ENCODE data around the gene CIB4.

Gene CIB4

GRCh38 chr2:26585966-26586365, 55.2 kb downstream of the CIB4 start:
- no peak for ATAC-seq (replicated peaks; ENCODE audit: extremely low read depth, poor library complexity, severe bottlenecking)
- no peak overlapping the region for H3K27ac Mint-ChIP-seq (ENCODE audit: low read depth)

DNA sequence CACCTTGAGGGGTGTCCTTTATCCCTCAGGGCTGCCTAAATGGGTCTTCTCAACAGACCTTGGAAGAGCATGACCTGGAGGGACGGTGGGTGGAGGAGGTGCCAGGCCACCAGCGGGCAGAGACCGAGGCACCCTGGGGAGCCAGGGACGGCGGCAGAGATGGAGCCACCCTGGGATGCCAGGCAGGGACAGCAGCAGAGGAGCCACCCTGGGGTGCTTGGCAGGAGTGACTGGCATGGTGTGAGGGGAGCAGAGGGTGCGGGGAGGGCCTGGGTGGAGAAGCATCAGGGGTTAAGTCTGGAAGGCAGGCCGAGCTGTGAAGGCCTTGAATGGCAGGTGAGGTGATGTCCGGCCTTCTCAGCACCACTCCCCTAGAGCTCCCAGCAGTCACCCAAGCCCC, 56.1 kb downstream of the CIB4 start:
- DNase-seq (ENCODE audit: low spot score in 2 of 2) (no peak), ATAC-seq (replicated peaks; ENCODE audit: extremely low read depth, poor library complexity, severe bottlenecking) (no peak)
- peaks cover 62% of the 10 kb centered on the region for H3K27me3 Mint-ChIP-seq
- no peak overlapping the region for H3K27ac Mint-ChIP-seq (ENCODE audit: low read depth)
- peaks cover 1% of the 10 kb centered on the region for H3K36me3 Mint-ChIP-seq (ENCODE audit: insufficient read depth)
- H3K4me3 Mint-ChIP-seq: no peak overlapping the region
- H3K9me3 Mint-ChIP-seq: no peaks in the 10 kb centered on the region
- no peaks in the 10 kb centered on the region for H3K4me1 Mint-ChIP-seq

More at GRCh38 chr2:26585966-26586365, 55.2 kb downstream of the CIB4 start:
- peaks cover 1% of the 10 kb centered on the region for H3K36me3 Mint-ChIP-seq (ENCODE audit: insufficient read depth)
- no peaks in the 10 kb centered on the region for H3K9me3 Mint-ChIP-seq
- H3K4me3 Mint-ChIP-seq: no peak overlapping the region
- no peak for DNase-seq (ENCODE audit: low spot score in 2 of 2)
- peaks cover 66% of the 10 kb centered on the region for H3K27me3 Mint-ChIP-seq
- no peaks in the 10 kb centered on the region for H3K4me1 Mint-ChIP-seq

GRCh38 chr2:26584656-26585055, 56.5 kb downstream of the CIB4 start:
- Mint-ChIP-seq H3K4me3 (no peak overlapping the region), H3K27ac (ENCODE audit: low read depth) (no peak overlapping the region)
- no peak for ATAC-seq (replicated peaks; ENCODE audit: extremely low read depth, poor library complexity, severe bottlenecking)

DNA sequence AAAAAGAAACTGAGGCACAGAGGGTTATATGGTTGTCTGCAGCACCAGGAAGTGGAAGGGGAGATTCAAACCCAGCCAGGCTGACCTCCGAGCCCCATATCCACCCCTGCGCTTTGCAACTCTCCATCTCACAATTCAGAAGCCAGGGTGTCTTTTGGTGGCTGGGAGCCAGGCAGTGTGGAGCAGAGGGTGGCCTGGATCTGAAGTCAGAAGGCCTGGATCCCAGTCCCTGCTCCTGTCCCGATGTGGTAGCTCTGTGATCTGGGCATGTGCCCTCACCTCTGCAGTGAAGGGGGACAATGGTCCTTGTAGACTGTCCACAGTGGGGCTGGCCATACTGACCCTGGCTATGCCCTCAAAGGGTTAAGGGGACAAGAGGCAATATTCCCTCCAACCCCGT, 57.0 kb downstream of the CIB4 start:
- Mint-ChIP-seq H3K4me1 (no peaks in the 10 kb centered on the region), H3K27ac (ENCODE audit: low read depth) (no peak overlapping the region), H3K27me3 (peaks cover 65% of the 10 kb centered on the region), H3K36me3 (ENCODE audit: insufficient read depth) (peaks cover 1% of the 10 kb centered on the region), H3K9me3 (no peaks in the 10 kb centered on the region), H3K4me3 (no peak overlapping the region)
- no peak for DNase-seq (ENCODE audit: low spot score in 2 of 2)
- ATAC-seq (replicated peaks; ENCODE audit: extremely low read depth, poor library complexity, severe bottlenecking): no peak

More at GRCh38 chr2:26584656-26585055, 56.5 kb downstream of the CIB4 start:
- peaks cover 1% of the 10 kb centered on the region for H3K36me3 Mint-ChIP-seq (ENCODE audit: insufficient read depth)
- H3K4me1 Mint-ChIP-seq: no peaks in the 10 kb centered on the region
- peaks cover 65% of the 10 kb centered on the region for H3K27me3 Mint-ChIP-seq
- DNase-seq (ENCODE audit: low spot score in 2 of 2): no peak
- H3K9me3 Mint-ChIP-seq: no peaks in the 10 kb centered on the region

DNA sequence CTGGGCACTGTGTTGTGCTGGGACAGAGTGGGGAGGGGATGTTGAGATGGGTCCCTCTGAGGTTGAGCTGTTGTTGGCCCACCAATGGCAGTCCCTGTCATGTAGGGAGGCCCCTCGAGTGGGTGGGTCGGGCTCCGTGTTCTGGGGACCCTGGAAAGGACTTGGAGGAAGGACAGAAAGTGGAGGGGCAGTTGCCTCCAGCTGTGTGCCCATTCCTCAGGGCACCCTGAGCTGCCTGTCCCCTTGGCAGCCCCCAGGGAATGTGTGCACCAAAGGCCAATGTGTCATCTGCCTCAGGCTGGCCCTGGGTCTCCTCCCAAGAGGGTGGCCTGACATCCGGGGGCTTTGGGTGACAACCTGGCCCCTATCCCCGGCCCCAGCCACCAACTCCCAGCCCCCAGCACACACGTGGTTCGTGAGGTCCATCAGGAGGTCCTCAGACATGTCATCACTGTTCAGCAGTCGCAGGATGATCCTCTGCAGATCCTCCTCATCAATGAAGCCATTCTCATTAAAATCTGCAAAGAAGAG, 57.7 kb downstream of the CIB4 start:
- Mint-ChIP-seq H3K9me3 (no peaks in the 10 kb centered on the region), H3K4me3 (no peak overlapping the region), H3K27ac (ENCODE audit: low read depth) (no peak overlapping the region), H3K4me1 (no peaks in the 10 kb centered on the region), H3K36me3 (ENCODE audit: insufficient read depth) (peaks cover 1% of the 10 kb centered on the region), H3K27me3 (peaks cover 63% of the 10 kb centered on the region)
- ATAC-seq (replicated peaks; ENCODE audit: extremely low read depth, poor library complexity, severe bottlenecking): no peak
- no peak for DNase-seq (ENCODE audit: low spot score in 2 of 2)

DNA sequence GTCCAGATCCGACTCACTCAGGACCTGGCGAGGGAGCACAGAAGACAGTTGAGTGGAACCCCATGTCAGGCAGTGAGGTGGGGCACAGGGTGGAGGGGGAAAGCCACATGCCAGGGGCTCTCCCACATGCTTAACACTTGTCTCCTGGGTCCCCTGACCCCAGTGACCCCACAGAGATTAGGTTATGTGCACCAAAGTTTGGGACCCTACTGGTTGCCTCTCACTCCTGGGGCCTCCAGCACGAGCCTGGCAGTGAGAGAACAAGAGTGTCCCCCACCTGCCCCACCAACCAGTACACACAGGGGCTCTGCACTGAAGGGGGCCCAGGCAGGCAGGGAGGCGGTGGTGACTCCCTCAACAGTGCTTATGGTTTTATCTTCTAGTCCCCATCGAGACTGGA, 58.3 kb downstream of the CIB4 start:
- H3K9me3 Mint-ChIP-seq: no peaks in the 10 kb centered on the region
- H3K4me3 Mint-ChIP-seq: no peak overlapping the region
- DNase-seq (ENCODE audit: low spot score in 2 of 2) (no peak), ATAC-seq (replicated peaks; ENCODE audit: extremely low read depth, poor library complexity, severe bottlenecking) (no peak)
- peaks cover 68% of the 10 kb centered on the region for H3K27me3 Mint-ChIP-seq
- peaks cover 1% of the 10 kb centered on the region for H3K36me3 Mint-ChIP-seq (ENCODE audit: insufficient read depth)
- no peaks in the 10 kb centered on the region for H3K4me1 Mint-ChIP-seq
- no peak overlapping the region for H3K27ac Mint-ChIP-seq (ENCODE audit: low read depth)

GRCh38 chr2:26581991-26582842, 58.9 kb downstream of the CIB4 start:
- ATAC-seq (replicated peaks; ENCODE audit: extremely low read depth, poor library complexity, severe bottlenecking) (no peak), DNase-seq (ENCODE audit: low spot score in 2 of 2) (no peak)
- H3K9me3 Mint-ChIP-seq: no peaks in the 10 kb centered on the region
- H3K4me1 Mint-ChIP-seq: no peaks in the 10 kb centered on the region
- H3K27me3 Mint-ChIP-seq: peaks cover 75% of the 10 kb centered on the region
- H3K36me3 Mint-ChIP-seq (ENCODE audit: insufficient read depth): peaks cover 1% of the 10 kb centered on the region
- H3K27ac Mint-ChIP-seq (ENCODE audit: low read depth): no peak overlapping the region
- no peak overlapping the region for H3K4me3 Mint-ChIP-seq

DNA sequence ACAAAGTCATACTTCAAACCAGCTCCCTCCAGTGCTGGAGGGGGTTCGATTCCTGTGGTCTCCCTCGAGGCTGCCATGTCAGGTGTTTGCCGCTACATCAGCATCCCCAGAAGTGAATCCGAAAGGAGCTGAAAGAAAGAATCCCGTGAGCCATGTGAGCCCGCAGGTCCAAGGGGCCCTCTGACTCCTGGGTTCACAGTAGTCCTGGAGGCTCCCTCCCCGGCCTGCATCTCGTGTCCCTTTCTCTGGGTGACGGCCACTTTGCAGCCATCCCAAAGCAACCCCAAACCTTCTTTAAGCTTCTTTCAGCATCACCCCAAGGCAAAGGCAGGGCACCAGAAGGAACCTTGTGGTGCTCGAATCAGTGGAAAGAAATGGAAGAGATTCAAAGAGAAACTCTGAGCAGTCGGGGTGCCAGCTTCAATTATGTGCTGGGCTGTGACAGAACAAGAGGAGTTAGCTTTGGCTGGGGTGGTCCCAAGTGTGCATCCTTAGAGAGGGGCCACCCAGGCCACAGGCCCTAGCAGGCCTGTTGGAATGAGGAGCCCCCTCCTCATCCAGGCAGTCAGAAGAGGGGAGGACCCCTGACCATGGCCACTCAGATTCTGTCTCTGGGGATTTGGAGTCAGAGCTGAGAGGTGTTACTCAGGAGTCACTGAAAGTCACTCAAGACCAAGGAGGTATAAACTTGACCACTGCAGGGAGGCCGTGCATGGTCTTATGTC, 59.7 kb downstream of the CIB4 start:
- Mint-ChIP-seq H3K27me3 (peaks cover 79% of the 10 kb centered on the region), H3K4me1 (no peaks in the 10 kb centered on the region), H3K27ac (ENCODE audit: low read depth) (no peak overlapping the region)

GRCh38 chr2:26580751-26581150, 60.4 kb downstream of the CIB4 start:
- H3K4me3 Mint-ChIP-seq: no peak overlapping the region
- H3K27me3 Mint-ChIP-seq: peaks cover 79% of the 10 kb centered on the region
- peaks cover 1% of the 10 kb centered on the region for H3K36me3 Mint-ChIP-seq (ENCODE audit: insufficient read depth)
- no peak for DNase-seq (ENCODE audit: low spot score in 2 of 2)
- no peak overlapping the region for H3K27ac Mint-ChIP-seq (ENCODE audit: low read depth)
- ATAC-seq (replicated peaks; ENCODE audit: extremely low read depth, poor library complexity, severe bottlenecking): no peak
- H3K9me3 Mint-ChIP-seq: no peaks in the 10 kb centered on the region
- no peaks in the 10 kb centered on the region for H3K4me1 Mint-ChIP-seq

More for the DNA sequence above, 59.7 kb downstream of the CIB4 start:
- Mint-ChIP-seq H3K9me3 (no peaks in the 10 kb centered on the region), H3K36me3 (ENCODE audit: insufficient read depth) (peaks cover 1% of the 10 kb centered on the region), H3K4me3 (no peak overlapping the region)
- no peak for DNase-seq (ENCODE audit: low spot score in 2 of 2)
- no peak for ATAC-seq (replicated peaks; ENCODE audit: extremely low read depth, poor library complexity, severe bottlenecking)

DNA sequence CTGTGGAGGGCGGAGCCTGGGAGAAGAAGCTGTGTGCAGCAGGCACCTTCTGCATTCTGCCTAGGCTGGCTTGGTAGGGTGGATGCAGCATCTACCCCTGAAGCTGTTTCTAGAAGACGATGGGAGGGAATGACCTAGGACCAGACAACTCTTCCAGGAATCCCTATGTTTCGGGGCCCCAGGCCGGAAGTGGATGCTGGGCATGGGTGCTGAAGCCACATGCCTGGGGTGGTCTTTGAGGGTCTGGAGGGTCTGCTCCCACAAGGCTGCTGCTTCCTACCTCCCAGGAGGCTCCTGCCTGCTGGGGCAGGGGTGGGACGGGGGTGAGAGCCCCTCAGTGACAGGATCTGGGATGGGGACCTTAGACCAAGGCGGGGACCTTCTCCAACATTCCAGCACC, 61.0 kb downstream of the CIB4 start:
- ATAC-seq (replicated peaks; ENCODE audit: extremely low read depth, poor library complexity, severe bottlenecking): no peak
- DNase-seq (ENCODE audit: low spot score in 2 of 2): no peak
- H3K27ac Mint-ChIP-seq (ENCODE audit: low read depth): no peak overlapping the region
- no peak overlapping the region for H3K4me3 Mint-ChIP-seq
- H3K4me1 Mint-ChIP-seq: no peaks in the 10 kb centered on the region
- H3K36me3 Mint-ChIP-seq (ENCODE audit: insufficient read depth): peaks cover 1% of the 10 kb centered on the region
- H3K27me3 Mint-ChIP-seq: peaks cover 73% of the 10 kb centered on the region
- no peaks in the 10 kb centered on the region for H3K9me3 Mint-ChIP-seq

DNA sequence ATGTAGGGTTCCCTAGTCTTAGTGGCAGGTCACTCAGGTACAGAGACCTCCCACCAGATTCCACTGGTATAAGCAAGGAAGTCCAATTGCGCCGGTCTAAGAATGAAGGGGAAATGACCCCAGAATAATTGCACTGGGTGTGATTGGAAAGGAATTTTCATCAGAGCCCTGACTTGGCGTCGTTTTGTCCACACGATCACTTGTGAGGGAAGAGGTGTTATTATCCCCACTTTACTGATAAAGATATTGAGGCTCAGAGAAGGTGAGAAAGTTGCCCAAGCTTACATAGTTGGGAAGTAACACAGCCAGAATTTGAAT, 61.5 kb downstream of the CIB4 start:
- Mint-ChIP-seq H3K36me3 (ENCODE audit: insufficient read depth) (peaks cover 1% of the 10 kb centered on the region), H3K4me3 (no peak overlapping the region), H3K4me1 (no peaks in the 10 kb centered on the region), H3K27ac (ENCODE audit: low read depth) (no peak overlapping the region), H3K9me3 (no peaks in the 10 kb centered on the region), H3K27me3 (peaks cover 68% of the 10 kb centered on the region)
- no peak for DNase-seq (ENCODE audit: low spot score in 2 of 2)
- ATAC-seq (replicated peaks; ENCODE audit: extremely low read depth, poor library complexity, severe bottlenecking): no peak

DNA sequence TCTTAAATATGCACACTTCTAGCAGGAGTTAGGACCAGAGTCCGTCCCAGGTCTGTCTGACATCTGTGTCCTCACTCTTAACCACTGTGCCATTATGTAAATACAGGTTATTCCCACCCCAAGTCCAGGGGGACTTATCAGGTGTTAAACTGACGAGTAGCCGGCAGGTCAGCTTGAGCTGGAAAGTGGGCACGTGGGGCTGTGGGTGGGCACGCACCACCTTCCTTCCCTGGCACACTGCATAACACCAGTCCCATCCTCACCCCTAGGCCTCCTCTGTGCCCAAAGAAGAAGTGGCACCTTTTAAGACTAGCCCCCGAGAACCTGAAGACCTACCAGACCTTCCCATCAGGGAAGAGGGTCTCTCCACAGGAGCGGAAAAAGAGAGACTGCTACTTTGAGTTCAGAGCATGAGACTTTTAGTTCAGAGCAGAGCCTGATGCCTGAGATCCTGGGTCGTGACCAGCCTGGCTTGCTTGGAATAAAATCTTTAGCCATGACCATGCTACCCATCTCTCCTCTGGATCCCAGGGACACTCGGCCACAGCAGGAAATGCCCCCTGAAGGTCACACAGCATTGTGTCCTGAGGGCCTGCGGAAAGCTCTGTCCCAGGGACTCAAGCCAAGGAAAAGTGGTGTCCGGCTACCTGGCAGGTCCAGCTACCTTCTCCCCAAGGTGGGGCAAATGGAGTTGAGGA, 62.0 kb downstream of the CIB4 start:
- DNase-seq (ENCODE audit: low spot score in 2 of 2): no peak
- Mint-ChIP-seq H3K9me3 (no peaks in the 10 kb centered on the region), H3K4me3 (no peak overlapping the region), H3K27ac (ENCODE audit: low read depth) (no peak overlapping the region), H3K27me3 (peaks cover 67% of the 10 kb centered on the region), H3K36me3 (ENCODE audit: insufficient read depth) (peaks cover 1% of the 10 kb centered on the region), H3K4me1 (no peaks in the 10 kb centered on the region)
- ATAC-seq (replicated peaks; ENCODE audit: extremely low read depth, poor library complexity, severe bottlenecking): no peak
